ENCODE data around the gene ADAM11. TPM values are rescaled to one million over a fixed set of nuclear protein-coding genes. Genes with fewer than 3 reads are reported as not detected.
A peak's percentile ranks its signal among the peaks of the same experiment; 100 is the strongest.

The ADAM11 gene
- total and polyA plus RNA-seq, 9 of the 15 experiments (the other 6 are each of a cell fraction or from before 2014, with no cell fraction given), result 0.01 to 0.31 (median 0.14) TPM; not detected in 2

DNA sequence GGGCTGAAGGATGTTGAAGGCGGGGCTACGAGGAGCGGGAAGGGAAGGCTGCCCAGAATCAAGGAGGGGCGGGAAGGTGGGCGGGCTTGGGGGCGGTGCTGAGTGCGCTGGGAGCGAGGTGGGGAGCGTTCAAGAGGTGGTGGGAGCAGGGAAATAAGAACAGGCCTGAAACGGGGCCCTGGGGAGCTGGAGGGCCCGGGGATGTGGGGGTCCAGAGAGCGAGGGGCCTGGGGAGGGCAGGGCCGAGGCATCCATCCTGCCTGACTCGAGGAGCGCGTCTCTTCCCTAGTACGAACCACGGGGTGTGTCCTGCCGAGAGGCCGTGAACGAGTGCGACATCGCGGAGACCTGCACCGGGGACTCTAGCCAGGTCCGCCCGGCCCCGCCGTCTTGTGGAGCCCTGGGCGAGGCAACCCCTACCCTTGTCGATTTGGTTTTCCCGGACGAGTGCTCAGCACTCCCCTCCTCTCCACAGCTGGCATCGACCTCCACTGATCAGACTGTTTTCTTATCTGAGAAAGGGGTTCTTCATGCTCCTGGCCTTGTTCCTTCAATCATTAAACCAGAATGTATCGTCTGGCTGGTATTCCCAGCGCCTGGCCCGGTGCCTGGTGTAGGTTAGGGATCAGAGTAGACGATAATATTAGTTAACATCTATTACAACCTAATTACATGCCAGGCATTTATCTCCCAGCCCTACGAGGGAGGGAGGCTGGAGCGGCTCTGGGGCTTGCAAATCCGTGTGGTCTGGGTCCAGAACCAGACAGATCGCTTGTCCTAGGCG is 17.2 kb downstream of the ADAM11 start (continued):
- TF ChIP-seq, protein P1, sequence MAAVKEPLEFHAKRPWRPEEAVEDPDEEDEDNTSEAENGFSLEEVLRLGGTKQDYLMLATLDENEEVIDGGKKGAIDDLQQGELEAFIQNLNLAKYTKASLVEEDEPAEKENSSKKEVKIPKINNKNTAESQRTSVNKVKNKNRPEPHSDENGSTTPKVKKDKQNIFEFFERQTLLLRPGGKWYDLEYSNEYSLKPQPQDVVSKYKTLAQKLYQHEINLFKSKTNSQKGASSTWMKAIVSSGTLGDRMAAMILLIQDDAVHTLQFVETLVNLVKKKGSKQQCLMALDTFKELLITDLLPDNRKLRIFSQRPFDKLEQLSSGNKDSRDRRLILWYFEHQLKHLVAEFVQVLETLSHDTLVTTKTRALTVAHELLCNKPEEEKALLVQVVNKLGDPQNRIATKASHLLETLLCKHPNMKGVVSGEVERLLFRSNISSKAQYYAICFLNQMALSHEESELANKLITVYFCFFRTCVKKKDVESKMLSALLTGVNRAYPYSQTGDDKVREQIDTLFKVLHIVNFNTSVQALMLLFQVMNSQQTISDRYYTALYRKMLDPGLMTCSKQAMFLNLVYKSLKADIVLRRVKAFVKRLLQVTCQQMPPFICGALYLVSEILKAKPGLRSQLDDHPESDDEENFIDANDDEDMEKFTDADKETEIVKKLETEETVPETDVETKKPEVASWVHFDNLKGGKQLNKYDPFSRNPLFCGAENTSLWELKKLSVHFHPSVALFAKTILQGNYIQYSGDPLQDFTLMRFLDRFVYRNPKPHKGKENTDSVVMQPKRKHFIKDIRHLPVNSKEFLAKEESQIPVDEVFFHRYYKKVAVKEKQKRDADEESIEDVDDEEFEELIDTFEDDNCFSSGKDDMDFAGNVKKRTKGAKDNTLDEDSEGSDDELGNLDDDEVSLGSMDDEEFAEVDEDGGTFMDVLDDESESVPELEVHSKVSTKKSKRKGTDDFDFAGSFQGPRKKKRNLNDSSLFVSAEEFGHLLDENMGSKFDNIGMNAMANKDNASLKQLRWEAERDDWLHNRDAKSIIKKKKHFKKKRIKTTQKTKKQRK (IDR thresholded peaks at IDR 0.05; ENCODE audit: borderline replicate concordance, low read depth, low read length), result no peak
- TF ChIP-seq ZBTB7A (IDR thresholded peaks at IDR 0.05; ENCODE audit: borderline replicate concordance, control insufficient read depth, low read depth, low read length), result peak; percentile 29; the same call in 1 of the 2 replicates
- TF ChIP-seq, protein P2, sequence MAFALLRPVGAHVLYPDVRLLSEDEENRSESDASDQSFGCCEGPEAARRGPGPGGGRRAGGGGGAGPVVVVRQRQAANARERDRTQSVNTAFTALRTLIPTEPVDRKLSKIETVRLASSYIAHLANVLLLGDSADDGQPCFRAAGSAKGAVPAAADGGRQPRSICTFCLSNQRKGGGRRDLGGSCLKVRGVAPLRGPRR (CRISPR knock-in tag; IDR thresholded peaks at IDR 0.05), result no peak
- TF ChIP-seq, protein P3, sequence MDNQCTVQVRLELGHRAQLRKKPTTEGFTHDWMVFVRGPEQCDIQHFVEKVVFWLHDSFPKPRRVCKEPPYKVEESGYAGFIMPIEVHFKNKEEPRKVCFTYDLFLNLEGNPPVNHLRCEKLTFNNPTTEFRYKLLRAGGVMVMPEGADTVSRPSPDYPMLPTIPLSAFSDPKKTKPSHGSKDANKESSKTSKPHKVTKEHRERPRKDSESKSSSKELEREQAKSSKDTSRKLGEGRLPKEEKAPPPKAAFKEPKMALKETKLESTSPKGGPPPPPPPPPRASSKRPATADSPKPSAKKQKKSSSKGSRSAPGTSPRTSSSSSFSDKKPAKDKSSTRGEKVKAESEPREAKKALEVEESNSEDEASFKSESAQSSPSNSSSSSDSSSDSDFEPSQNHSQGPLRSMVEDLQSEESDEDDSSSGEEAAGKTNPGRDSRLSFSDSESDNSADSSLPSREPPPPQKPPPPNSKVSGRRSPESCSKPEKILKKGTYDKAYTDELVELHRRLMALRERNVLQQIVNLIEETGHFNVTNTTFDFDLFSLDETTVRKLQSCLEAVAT (IDR thresholded peaks at IDR 0.05), result no peak
- TF ChIP-seq TCFL5 (CRISPR knock-in tag; conservative IDR thresholded peaks at IDR 0.05), result no peak
- TF ChIP-seq BMI1 (IDR thresholded peaks at IDR 0.05; ENCODE audit: low read length), result no peak
- TF ChIP-seq TGIF2 (CRISPR knock-in tag; IDR thresholded peaks at IDR 0.05), result no peak
- no peak for TF ChIP-seq STAT5A (IDR thresholded peaks at IDR 0.05; ENCODE audit: borderline replicate concordance, low read length)
- TF ChIP-seq SNIP1 (IDR thresholded peaks at IDR 0.05; ENCODE audit: low read depth), result no peak
- TF ChIP-seq PML (IDR thresholded peaks at IDR 0.05; ENCODE audit: low read length), result no peak
- no peak for TF ChIP-seq ZNF197 (CRISPR knock-in tag; IDR thresholded peaks at IDR 0.05; ENCODE audit: low read depth)
- no peak for TF ChIP-seq DNMT1 (IDR thresholded peaks at IDR 0.05)
- TF ChIP-seq MEF2A (IDR thresholded peaks at IDR 0.05; ENCODE audit: control insufficient read depth, low read depth, low read length), result no peak
- no peak for TF ChIP-seq ARID1B (IDR thresholded peaks at IDR 0.05)
- no peak for TF ChIP-seq SMAD3 (CRISPR knock-in tag; conservative IDR thresholded peaks at IDR 0.05)
- TF ChIP-seq BCOR (IDR thresholded peaks at IDR 0.05), result 0 out of 2 replicates have a peak, but pooled peaks have one; percentile 25
- peak in 1 of 2 experiments; percentile 31; a peak in 1 of 4 replicates for TF ChIP-seq NRF1 (conservative IDR thresholded peaks at IDR 0.05 in 1 of 2, IDR thresholded peaks at IDR 0.05 in 1 of 2)
- TF ChIP-seq ZKSCAN8 (CRISPR knock-in tag; IDR thresholded peaks at IDR 0.05), result no peak
- TF ChIP-seq CHD2 (IDR thresholded peaks at IDR 0.05; ENCODE audit: low read depth, low read length), result no peak
- TF ChIP-seq, protein P4, sequence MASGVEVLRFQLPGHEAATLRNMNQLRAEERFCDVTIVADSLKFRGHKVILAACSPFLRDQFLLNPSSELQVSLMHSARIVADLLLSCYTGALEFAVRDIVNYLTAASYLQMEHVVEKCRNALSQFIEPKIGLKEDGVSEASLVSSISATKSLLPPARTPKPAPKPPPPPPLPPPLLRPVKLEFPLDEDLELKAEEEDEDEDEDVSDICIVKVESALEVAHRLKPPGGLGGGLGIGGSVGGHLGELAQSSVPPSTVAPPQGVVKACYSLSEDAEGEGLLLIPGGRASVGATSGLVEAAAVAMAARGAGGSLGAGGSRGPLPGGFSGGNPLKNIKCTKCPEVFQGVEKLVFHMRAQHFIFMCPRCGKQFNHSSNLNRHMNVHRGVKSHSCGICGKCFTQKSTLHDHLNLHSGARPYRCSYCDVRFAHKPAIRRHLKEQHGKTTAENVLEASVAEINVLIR (CRISPR knock-in tag; IDR thresholded peaks at IDR 0.05), result no peak
- no peak for TF ChIP-seq CREB1 (IDR thresholded peaks at IDR 0.05)
- TF ChIP-seq CREB1 (CRISPR knock-in tag; IDR thresholded peaks at IDR 0.05), result no peak
- 0 out of 2 replicates have a peak, but pooled peaks have one; percentile 2 for TF ChIP-seq SMC3 (conservative IDR thresholded peaks at IDR 0.05; ENCODE audit: insufficient read depth, low read depth, low read length)
- TF ChIP-seq ZNF174 (CRISPR knock-in tag; IDR thresholded peaks at IDR 0.05), result no peak
